DMS 273 treated with DMSO at 0.1 percent for 48 hours (cell line): ENCODE results near the gene PERP.
"Not testable (repeated sequence)": the region's sequence is repeated elsewhere in the genome, so short reads cannot be mapped to it uniquely, and the experiment has no call there.

Experiments
- DNase-seq: peaks from one replicate; lab custom pipeline; 2025; lab: John Stamatoyannopoulos, UW

The PERP gene

DNA sequence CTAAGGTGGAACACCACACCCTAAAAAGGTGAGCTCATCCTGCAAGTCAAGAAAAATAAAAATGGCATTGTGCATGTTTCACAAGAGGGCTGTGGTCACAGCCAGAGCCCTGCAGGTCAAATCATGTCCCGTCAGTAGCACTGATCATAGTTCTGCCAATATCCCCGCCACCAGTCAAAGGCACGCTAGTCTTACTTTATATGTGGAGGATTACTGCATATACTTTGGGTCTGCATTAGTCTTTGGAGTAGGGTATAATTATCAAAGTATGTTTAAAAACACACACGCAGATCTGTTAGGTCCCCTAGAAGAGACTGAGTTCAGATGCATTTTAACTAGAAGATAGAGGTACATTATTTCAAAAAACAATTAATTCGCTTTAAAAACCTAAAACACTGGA is 1.8 kb downstream of the PERP start:
- no peak for DNase-seq

- DNase-seq, result no peak
Observed at GRCh38 chr6:138104618-138105213, 2.5 kb downstream of the PERP start.

GRCh38 chr6:138103871-138104270 is 3.3 kb downstream of the PERP start:
- DNase-seq, result peak; percentile 8

GRCh38 chr6:138101946-138102731 is 5.1 kb downstream of the PERP start:
- no peak for DNase-seq

DNA sequence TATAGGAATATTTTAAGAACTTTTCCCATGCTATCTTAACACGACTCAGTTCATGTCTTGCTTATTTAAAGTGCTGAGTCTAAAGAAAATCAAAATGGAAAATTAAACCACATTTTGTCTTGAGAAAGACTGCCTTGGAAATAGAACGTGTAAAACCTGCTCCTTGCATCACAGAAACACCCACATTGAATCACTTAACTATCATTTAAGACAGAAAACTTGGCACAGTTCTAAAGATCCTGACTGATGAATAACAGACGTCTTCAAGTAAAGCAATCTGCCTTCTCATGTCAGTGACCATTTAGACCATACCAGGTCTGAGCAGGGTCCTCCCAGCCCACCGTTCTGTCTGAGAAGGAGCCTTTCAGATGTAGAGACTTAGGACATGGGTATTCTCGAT is 7.4 kb downstream of the PERP start:
- DNase-seq, result no peak

GRCh38 chr6:138098306-138098705 is 8.9 kb downstream of the PERP start:
- DNase-seq, result no peak

DNA sequence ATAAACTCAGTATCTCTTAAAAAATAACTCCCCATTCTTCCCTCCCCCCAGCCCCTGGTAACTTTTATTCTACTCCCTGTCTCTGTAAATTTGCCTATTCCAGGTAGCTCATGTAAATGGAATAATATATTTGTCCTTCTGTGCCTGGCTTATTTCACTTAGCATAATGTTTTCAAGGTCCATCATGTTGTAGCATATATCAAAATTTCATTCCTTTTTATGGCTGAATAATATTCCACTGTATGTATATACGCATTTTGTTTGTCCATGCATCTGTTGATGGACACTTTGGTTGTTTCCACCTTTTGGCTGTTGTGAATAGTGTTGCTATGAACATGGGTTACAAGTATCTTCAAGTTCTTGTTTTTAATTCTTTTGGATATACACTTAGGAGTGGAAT is 13.0 kb downstream of the PERP start:
- no peak for DNase-seq

GRCh38 chr6:138093632-138094031 is 13.6 kb downstream of the PERP start:
- no peak for DNase-seq

DNA sequence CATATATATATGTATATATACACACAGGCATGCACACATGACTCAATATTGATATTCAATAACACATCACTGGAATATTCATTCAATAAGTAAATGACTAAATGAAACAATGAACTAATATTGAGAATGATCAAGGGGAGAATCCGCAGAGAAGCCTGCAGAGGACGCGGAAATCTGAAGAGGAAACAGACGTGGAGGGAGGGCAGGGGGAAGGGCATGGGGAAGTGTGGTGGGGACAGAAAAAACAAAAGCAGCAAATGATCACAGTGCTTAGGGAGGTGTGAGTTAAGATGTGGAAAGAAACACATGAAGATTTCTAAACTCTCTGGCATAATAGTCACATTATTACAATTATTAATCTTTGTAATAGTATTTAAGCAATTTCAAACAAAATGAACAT is 14.5 kb downstream of the PERP start:
- no peak for DNase-seq

DNA sequence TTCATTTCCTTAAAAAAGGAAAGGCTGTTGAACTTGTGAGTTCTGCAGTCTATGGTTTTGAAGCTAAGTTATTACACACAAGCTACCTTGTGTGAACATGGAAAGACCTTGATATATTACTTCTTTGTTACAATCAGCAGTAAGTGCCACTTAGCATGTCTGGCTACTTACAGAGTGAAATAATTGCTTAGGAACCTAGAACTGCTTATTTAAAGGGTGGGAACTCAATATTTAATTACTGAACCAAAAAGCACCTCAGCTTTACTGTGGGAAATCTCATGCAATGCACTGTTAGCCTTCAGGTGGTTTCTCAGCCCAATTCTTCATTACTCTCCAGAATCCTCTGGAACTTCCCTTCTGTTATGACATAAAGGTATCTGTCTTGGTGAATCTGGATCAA is 17.9 kb downstream of the PERP start:
- no peak for DNase-seq

DNA sequence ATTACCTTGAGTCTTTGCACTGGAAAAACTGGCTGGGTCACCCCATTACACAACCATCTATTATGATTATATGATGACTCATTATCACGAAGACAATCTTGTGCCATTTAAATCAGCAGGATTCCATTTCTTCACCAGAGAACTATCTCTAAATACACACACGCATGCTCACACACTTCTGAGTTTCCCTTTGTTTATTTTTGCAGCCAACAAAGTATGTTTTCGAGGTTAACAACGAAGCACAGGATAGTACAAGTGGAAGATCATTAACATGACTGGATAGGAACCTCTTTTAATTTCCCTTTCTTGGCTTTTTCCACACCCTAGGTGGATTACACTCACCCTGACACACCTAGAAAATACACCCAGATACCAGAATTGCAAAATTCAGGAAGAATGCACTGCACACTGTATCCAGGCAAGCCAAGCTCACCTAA is 18.9 kb downstream of the PERP start:
- DNase-seq, result no peak

DNA sequence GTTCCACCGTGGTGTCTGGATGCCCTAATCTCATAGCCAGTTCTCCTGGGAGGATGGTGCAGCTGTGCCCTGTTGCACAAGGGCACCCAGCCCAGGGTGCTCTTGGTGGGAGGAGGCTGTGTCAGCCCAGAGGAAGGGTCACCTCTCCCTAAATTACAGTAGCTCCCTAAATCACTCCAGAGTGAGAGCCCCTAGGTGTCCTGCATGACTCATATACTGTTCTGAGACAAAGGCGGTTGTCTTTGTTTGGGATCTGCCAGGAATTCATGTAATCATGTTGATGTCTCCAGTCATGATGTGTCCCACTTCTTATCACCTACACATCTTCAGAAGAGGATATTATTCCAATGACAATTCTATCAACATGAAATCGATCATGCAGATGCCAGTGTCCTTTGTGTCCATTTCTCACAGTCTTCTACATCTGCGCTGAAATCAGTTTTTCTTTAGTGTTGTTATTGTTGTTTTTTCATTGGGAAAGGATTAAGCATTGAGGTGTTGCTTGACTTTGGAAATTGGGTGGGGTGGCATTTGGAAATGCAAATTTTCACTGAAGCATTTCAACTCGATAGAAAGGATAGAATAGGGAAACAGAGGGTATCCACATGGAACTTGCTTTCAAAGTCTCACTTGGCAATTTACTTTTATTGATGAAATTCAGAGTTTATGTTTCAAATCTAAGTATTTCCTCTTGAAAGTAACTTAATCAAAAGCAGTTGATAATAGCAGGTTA is 19.5 kb downstream of the PERP start:
- no peak for DNase-seq

- no peak for DNase-seq
Observed at GRCh38 chr6:138086573-138087196, 20.5 kb downstream of the PERP start.

GRCh38 chr6:138085839-138086222 is 21.4 kb downstream of the PERP start:
- DNase-seq, result no peak

DNA sequence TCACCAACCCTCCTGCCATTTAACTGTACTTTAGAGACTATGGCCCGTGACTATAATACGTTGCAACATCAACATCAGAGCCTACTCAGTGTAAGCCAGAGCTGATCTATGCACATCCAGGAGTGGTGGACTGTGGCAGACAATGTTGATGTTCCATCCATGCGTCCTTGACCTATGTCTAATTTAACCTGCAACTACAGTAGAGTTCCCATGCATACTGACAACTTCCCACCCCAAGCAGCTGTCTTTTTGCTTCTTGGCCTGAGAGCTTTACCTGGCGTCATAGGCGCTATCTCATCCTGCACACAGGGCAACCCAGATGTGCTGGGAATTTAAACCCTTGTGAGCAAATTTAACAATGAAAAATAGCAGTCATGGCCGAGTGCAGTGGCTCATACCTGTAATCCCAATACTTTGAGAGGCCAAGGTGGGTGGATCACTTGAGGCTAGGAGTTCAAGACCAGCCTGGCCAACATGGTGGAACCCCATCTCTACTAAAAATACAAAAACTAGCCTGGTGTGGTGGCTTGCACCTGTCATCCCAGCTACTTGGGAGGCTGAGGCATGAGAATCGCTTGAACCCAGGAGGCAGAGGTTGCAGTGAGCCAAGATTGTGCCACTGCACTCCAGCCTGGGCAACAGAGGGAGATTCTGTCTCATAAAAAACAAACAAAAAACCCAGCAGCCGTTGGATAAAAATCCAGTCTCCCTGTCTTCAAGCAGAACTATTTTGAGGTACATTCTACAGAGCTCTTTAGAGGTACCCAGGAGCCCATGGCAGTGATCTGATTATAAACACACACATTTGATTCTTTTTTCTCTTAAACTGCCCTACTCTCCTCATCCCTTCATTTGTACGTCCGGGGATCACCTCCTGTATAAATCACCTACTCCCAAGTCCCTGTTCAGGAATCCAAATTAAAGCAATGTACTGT is 22.0 kb downstream of the PERP start:
- no peak for DNase-seq

- DNase-seq, result no peak
Observed at GRCh38 chr6:138082232-138082631, 25.0 kb downstream of the PERP start.

GRCh38 chr6:138079556-138079955 is 27.7 kb downstream of the PERP start:
- DNase-seq, result not testable (repeated sequence)

- DNase-seq, result no peak
Observed at GRCh38 chr6:138078491-138078890, 28.7 kb downstream of the PERP start.

DNA sequence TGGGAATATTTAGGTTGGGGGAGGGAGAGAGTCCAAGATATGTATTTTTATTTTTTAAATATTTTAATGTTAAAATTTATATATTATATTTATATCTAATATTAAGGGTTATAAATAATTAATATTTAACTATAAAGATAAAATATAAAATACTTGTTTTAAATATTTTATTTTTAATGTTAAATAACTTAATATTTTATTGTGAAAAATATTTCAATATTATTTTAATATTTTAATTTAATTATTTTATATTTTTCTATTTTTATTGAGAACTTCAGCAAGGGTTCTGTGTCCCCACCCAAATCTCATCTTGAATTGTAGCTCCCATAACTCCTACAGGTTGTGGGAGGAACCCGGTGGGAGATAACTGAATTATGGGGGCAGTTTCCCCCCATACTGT is 34.0 kb downstream of the PERP start:
- DNase-seq, result no peak

DNA sequence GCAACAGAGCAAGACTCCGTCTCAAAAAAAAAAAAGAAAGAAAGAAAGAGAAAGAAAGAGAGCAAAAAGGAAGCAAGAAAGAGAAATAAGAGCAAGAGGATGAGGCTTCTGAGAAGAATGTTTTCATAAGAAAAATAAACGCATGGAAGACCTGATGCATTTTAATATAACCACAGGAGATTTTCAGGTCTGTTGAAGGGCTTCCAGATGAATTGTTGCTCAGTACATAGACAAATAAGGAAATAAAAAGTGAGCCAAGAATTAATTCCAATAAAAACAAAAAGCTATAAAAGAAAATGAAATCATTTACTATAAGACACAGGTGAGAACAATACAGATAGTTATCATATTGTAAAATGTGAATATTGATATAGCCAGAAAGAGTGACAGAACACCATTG is 43.5 kb downstream of the PERP start:
- DNase-seq, result no peak

- DNase-seq, result no peak
Observed at GRCh38 chr6:138054982-138055381, 52.2 kb downstream of the PERP start.

GRCh38 chr6:138052783-138053182 is 54.4 kb downstream of the PERP start:
- DNase-seq, result no peak
